Ovary (tissue), 3 donors: Measurements from ENCODE around the gene ARHGAP28.

Experiments used
- CTCF ChIP-seq, 3 donors: fragments of 450-650 bp in 2 of 3; fragments of 200-600 bp in 1 of 3; IDR thresholded peaks; one replicate each; pipeline versions ENCODE4 v1.5.1 to v1.8.0; 2016 to 2022; ENCODE audit warnings: antibody characterized with exemption in 3 of 3, mild to moderate bottlenecking in 1 of 3
- POLR2A ChIP-seq: fragments of 450-650 bp; IDR thresholded peaks from one replicate; pipeline ENCODE4 v1.6.1; 2017; ENCODE audit warnings: antibody characterized with exemption, mild to moderate bottlenecking, moderate library complexity
- donor health status: DM: no; HTN: no; CAD: no.

GRCh38 chr18:6928359-6928758, 198.8 kb downstream of the ARHGAP28 start:
- TF ChIP-seq CTCF (IDR thresholded peaks at IDR 0.05) (no peak), POLR2A (no peak)
